ENCODE measurements around the gene NTN3.

The NTN3 gene

GRCh38 chr16:2480948-2481347 is 9.9 kb downstream of the NTN3 start:
- no peak for DNase-seq

DNA sequence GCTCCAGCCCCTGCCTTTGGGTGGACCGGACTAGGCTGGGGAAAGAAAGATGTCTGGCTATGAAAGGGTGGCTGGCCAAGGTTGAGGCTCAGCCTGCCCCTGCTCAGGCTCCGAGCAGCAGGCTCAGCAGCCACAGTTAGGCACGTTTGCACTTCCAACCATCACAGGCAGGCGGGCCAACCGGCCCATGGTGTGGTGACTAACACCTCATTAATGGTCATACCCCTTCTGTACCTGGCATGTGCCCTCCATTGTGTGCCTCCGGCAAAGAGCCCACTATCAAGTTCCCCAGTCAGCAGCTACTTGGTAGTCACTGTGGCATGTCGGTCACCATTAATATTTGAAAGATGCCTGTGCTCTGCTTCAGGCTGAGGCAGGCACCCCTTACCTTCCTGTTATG is 10.6 kb downstream of the NTN3 start:
- no peak for DNase-seq

GRCh38 chr16:2482249-2482648 is 11.2 kb downstream of the NTN3 start:
- DNase-seq = no peak

- no peak for DNase-seq
Measured at GRCh38 chr16:2482708-2483534, 11.8 kb downstream of the NTN3 start.

DNA sequence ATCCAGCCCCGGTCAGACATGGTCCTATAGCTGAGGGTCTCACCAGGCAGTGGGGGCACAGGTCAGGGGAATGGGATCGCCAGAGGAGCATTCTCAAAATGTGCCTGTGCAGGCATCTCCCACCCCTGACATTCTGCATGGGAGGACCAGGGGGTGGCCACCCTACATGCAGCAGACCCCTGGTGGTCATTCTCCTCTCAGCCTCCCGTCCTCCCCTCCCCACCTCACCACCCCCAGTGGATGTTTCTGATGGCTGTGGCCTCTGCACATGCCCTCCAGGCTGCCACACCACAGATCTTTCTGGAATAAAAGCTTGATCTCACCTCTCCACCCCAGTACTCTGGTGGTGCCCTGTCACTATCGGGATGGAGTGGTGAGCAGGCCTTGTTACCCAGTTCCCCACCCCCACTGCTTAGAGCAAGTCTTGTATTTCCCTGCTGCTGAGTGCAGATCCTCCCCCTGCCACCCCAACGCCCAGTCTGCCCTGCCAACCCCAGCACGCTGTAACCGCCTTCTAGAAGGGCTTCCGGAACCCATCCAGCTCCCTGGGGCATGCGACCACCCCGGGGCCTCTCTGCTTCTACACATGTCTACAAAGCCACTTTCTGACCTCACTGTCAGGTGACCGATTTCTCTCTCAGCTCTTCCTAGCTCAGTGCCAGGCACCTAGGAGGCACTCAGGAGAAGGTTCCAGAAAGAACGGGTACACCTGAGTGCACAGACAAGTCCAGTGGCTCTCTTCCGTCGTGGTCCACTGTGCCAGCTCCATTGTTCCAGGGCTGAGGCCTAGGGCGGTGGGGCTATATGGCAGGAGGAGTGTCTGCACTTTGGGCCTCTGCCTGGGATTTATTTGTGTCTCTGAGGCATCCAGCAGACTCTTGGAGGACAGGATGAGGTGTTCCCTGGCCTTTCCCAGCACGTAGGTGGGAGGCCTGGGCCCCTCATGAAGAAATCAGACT is 13.1 kb downstream of the NTN3 start:
- no peak for DNase-seq

DNA sequence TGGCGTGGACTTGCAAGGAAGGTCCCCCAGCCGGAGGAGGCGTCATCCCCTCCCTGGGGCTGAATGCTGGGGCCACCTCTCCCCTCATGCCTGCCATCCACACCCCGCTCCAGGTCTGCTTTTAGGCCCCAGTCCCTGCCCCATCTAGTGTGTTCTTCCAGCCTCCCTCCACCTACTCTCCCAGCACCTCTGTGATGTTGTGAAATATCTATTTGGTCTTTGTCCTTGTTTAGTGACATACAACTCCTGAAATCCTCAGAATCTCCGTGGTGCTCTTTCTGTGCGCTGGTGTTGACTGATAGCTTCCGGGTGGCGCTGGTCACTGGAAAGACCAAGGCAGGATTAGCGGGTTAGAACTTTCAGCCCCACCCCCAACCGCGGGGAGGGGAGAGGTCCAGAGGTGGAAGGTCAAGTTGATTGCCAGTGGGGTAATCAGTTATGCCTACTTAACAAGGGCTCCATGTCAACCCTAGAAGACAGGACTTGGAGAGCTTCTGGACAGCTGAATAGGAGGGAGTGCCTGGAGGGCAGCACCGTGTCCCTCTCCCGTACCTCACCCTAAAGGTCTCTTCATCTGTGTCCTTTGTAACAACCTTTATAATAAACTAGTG is 13.9 kb downstream of the NTN3 start:
- DNase-seq = no peak

- no peak for DNase-seq
Measured at GRCh38 chr16:2485811-2486507, 14.9 kb downstream of the NTN3 start.

- no peak for DNase-seq
Measured at GRCh38 chr16:2486645-2487516, 15.8 kb downstream of the NTN3 start.

DNA sequence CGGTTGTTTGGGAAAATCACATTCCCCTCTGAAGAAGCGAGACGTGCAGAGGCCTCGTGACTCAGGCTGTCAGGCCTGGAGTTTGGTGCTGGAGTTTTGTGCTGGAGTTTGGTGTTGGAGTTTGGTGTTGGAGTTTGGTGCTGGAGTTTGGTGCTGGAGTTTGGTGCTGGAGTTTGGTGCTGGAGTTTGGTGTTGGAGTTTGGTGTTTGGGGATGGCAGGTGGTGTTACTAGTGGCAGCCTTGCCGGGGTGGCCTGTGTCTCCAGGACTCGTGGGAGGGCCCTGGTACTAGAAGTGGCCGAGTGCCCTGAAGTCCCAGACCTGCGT is 16.4 kb downstream of the NTN3 start:
- DNase-seq = no peak

DNA sequence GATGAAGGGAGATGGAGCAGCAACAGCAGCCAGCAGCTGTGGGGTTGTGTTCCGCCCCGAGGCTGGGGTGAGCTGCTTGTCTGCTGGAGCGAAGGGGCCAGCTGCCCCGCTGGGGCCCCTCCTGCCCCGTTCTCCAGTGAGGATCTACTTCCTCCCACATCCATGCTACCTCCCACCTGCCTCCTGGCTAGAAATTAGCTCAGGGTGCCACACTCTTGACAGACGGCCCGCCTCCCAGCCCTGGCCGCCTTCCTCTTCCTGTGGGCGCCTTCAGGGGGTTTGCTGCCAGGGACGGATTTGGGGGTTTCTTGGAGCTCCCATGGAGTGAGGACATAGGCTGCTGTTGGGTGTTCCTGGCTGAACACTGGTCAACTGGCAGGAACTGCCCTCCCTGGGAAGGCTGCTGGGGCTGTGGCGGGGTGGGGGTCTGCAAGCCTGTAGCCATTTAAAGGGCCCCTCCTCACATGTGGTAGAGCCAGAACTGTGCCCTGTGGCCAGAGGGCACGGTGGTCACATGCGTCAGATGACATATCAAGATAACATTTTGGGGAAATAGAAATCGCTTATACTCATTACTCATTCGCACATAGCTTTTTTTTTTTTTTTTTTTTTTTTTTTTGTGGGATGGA is 16.9 kb downstream of the NTN3 start:
- DNase-seq = no peak

DNA sequence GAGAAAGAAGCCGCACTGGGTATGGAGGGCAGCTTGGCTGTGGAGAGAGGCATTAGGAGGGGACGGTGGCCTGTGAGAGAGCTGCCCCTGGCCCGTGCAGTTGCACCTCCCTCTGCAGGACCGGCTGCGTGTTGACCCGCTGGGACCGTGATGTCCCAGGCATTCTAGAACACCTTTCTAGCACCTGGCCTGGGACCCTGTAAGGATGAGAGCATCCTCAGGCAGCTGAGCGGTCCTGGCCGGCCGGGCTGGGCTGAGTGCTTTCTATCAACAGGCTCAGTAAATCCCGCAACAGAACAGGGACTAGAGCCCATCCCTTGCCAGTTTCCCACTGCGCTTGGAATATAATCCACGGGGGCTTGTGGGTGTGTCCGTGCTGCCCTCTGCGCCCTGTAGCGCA is 18.5 kb downstream of the NTN3 start:
- no peak for DNase-seq

GRCh38 chr16:2490190-2491105 is 19.4 kb downstream of the NTN3 start:
- peak; percentile 41 for DNase-seq

DNA sequence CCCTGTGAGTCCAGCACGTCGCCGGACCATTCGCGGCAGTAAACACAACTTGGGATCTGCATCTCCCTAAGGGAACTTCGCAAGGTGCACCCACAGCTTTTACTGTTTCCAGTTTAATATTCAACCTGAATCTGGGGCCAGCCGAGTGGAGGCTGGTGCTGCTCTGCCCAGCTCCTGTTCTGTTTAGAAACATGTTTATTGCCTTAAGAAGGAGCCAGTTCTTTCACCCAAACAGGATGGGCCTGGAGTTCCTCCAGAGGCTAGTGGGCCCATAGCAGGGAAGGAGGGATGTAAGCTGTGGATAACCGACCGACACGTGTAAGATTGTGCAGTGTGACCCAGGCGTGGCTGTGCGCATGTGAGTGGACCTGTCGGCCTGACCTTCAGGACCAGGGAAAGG is 21.2 kb downstream of the NTN3 start:
- DNase-seq = no peak

DNA sequence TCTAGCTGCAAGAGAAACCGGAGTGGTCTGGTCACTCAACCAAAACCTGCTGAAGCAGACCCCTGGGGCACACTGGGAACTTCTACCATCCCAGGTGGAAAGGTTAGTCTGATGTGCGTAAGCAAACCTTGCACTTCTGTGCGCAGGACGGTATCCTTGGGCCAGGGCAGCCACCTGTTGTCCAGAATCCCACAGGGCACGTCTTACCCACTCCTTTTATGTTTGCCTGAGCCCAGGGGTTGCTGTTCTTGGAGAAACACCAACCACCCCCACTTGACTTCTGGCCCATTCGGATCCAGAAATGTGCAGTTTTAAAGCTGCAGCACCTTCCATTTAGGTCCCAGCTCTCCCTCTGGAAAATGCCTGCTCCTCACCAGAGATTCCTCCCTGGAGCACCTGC is 22.5 kb downstream of the NTN3 start:
- no peak for DNase-seq

GRCh38 chr16:2494616-2495015 is 23.5 kb downstream of the NTN3 start:
- DNase-seq = no peak

DNA sequence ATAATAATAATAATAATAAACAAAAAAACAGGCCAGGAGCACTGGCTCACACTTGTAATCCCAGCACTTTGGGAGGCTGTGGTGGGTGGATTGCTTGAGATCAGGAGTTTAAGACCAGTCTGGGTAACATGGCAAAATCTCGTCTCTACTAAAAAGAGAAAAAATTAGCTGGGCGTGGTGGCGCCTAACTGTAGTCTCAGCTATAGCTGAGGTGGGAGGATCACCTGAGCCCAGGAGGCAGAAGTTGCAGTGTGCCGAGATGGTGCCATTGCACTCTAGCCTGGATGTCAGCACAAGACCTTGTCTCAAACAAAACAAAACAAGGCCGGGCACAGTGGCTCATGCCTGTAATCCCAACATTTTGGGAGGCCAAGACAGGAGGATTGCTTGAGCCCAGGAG is 23.9 kb downstream of the NTN3 start:
- no peak for DNase-seq

- DNase-seq = no peak
Measured at GRCh38 chr16:2496223-2497115, 25.4 kb downstream of the NTN3 start.

- no peak for DNase-seq
Measured at GRCh38 chr16:2497116-2497630, 26.1 kb downstream of the NTN3 start.

Data from NCI-H146 (cell line).